NCI-H146 treated with DMSO at 0.1 percent for 48 hours (cell line): Measurements from ENCODE around the gene BLACAT1.
"Not testable (repeated sequence)": the region's sequence is repeated elsewhere in the genome, so short reads cannot be mapped to it uniquely, and the experiment has no call there.

Source experiments
- DNase-seq: peaks from one replicate; lab custom pipeline; 2025; ENCODE audit not compliant: unreplicated experiment; lab: John Stamatoyannopoulos, UW

Gene BLACAT1

GRCh38 chr1:205442051-205442725 lies 13.7 kb downstream of the BLACAT1 start:
- peak; percentile 69 for DNase-seq

- no peak for DNase-seq
Measured at GRCh38 chr1:205441716-205442050, 14.2 kb downstream of the BLACAT1 start.

GRCh38 chr1:205441318-205441633 lies 14.6 kb downstream of the BLACAT1 start:
- no peak for DNase-seq

- DNase-seq, result peak; percentile 30
Measured at GRCh38 chr1:205440476-205441317, 15.1 kb downstream of the BLACAT1 start.

GRCh38 chr1:205440121-205440475 lies 15.7 kb downstream of the BLACAT1 start:
- DNase-seq, result no peak

- no peak for DNase-seq
Measured at GRCh38 chr1:205438213-205439158, 17.4 kb downstream of the BLACAT1 start.

GRCh38 chr1:205437570-205437969 lies 18.3 kb downstream of the BLACAT1 start:
- no peak for DNase-seq

GRCh38 chr1:205436776-205437410 lies 19.0 kb downstream of the BLACAT1 start:
- DNase-seq, result no peak

GRCh38 chr1:205435578-205436573 lies 20.0 kb downstream of the BLACAT1 start:
- DNase-seq, result no peak

GRCh38 chr1:205434738-205435137 lies 21.1 kb downstream of the BLACAT1 start:
- DNase-seq, result peak; percentile 16

GRCh38 chr1:205432692-205433091 lies 23.2 kb downstream of the BLACAT1 start:
- not testable (repeated sequence) for DNase-seq

- DNase-seq, result no peak
Measured at GRCh38 chr1:205432116-205432515, 23.7 kb downstream of the BLACAT1 start.

GRCh38 chr1:205430696-205431305 lies 25.0 kb downstream of the BLACAT1 start:
- no peak for DNase-seq

- DNase-seq, result no peak
Measured at GRCh38 chr1:205429762-205430695, 25.8 kb downstream of the BLACAT1 start.

GRCh38 chr1:205424901-205425600 lies 30.8 kb downstream of the BLACAT1 start:
- no peak for DNase-seq

- no peak for DNase-seq
Measured at GRCh38 chr1:205423814-205424399, 31.9 kb downstream of the BLACAT1 start.

GRCh38 chr1:205422993-205423642 lies 32.7 kb downstream of the BLACAT1 start:
- DNase-seq, result peak; percentile 61
